SU-DHL-6 (cell line): ENCODE measurements around the gene STAM.

Experiments
- H2AFZ ChIP-seq: fragments of 200-600 bp; sonication (generic); 2 replicates; pipeline ENCODE4 v1.6.1; 2014; ENCODE audit warnings: low read depth, mild to moderate bottlenecking, moderate library complexity, mixed read lengths, antibody characterized with exemption, low read length; ENCODE audit not compliant: severe bottlenecking
- H3F3A ChIP-seq: fragments of 200-600 bp; shearing (Covaris generic); 2 replicates; pipeline ENCODE4 v1.6.0; 2016; ENCODE audit warnings: antibody characterized with exemption, mild to moderate bottlenecking; ENCODE audit not compliant: insufficient read depth
- H3K27ac ChIP-seq: fragments of 200-600 bp; sonication (generic); 2 replicates; pipeline ENCODE4 v1.5.1; 2016; ENCODE audit warnings: low read depth, mild to moderate bottlenecking, low read length, moderate library complexity, mixed read lengths
- H3K27me3 ChIP-seq: fragments of 200-600 bp; sonication (generic), shearing (Covaris generic); 2 replicates; pipeline ENCODE4 v1.6.0; 2014; ENCODE audit warnings: mild to moderate bottlenecking, low read length
- H3K36me3 ChIP-seq: fragments of 200-600 bp; sonication (generic); 2 replicates; pipeline ENCODE4 v1.6.1; 2014; ENCODE audit warnings: mild to moderate bottlenecking, low read length, mixed read lengths
- H3K4me2 ChIP-seq: fragments of 300-600, 200-600 bp; shearing (Covaris generic), sonication (generic); 2 replicates; pipeline ENCODE4 v1.6.0; 2014; ENCODE audit warnings: low read length, low read depth, mild to moderate bottlenecking; ENCODE audit not compliant: poor library complexity, severe bottlenecking
- H3K4me3 ChIP-seq: fragments of 200-600 bp; sonication (generic); 2 replicates; pipeline ENCODE4 v1.5.1; 2014; ENCODE audit warnings: antibody characterized with exemption, low read length, mild to moderate bottlenecking, mixed read lengths; ENCODE audit not compliant: insufficient read depth, poor library complexity, severe bottlenecking
- H3K79me2 ChIP-seq: fragments of 200-600 bp; sonication (generic); 2 replicates; pipeline ENCODE4 v1.6.1; 2014; ENCODE audit warnings: mild to moderate bottlenecking, low read length, moderate library complexity; ENCODE audit not compliant: insufficient read depth
- H3K9ac ChIP-seq: fragments of 200-600 bp; sonication (generic); 2 replicates; pipeline ENCODE4 v1.7.0; 2014; ENCODE audit warnings: mild to moderate bottlenecking, low read length
- H3K9me2 ChIP-seq: fragments of 200-600 bp; sonication (generic); replicated peaks from 2 replicates; pipeline ENCODE4 v1.6.1; 2014; ENCODE audit warnings: low read length; ENCODE audit not compliant: insufficient read depth
- H3K9me3 ChIP-seq: fragments of 200-600 bp; sonication (generic); 2 replicates; pipeline ENCODE4 v1.6.1; 2014; ENCODE audit warnings: low read length, mixed read lengths; ENCODE audit not compliant: insufficient read depth
- H4K20me1 ChIP-seq: fragments of 200-600 bp; sonication (generic); 2 replicates; pipeline ENCODE4 v1.6.1; 2014; ENCODE audit warnings: low read depth, mild to moderate bottlenecking, antibody characterized with exemption, low read length, moderate library complexity, mixed read lengths
- CTCF ChIP-seq: fragments of 200-600 bp; sonication (generic); IDR thresholded peaks from one replicate; pipeline ENCODE4 v1.5.1; 2017; ENCODE audit warnings: antibody characterized with exemption, mild to moderate bottlenecking, low read length, moderate library complexity; ENCODE audit not compliant: insufficient read depth, poor library complexity, severe bottlenecking
- EZH2phosphoT487 ChIP-seq: fragments of 200-600 bp; sonication (generic), shearing (Covaris generic); conservative IDR thresholded peaks from 2 replicates; pipeline ENCODE4 v1.6.1; 2018; ENCODE audit warnings: mild to moderate bottlenecking, antibody characterized with exemption, low read length, moderate library complexity, mixed read lengths

Gene STAM

GRCh38 chr10:17649836-17650235 lies 5.9 kb downstream of the STAM start:
- Histone ChIP-seq H3K27me3 (no peaks in the 10 kb centered on the region), H3K79me2 (peaks cover 97% of the 10 kb centered on the region), H3K27ac (no peak overlapping the region), H3K4me3 (no peak overlapping the region), H3K9me2 (no peaks in the 10 kb centered on the region), H3F3A (no peaks in the 10 kb centered on the region; the same call in 1 of the 2 replicates), H3K9me3 (peaks cover 11% of the 10 kb centered on the region; the same call in 1 of the 2 replicates), H4K20me1 (0 out of 2 replicates have a peak, but pooled peaks cover 2% of the 10 kb centered on the region), H3K36me3 (peaks cover 13% of the 10 kb centered on the region), H3K9ac (no peak overlapping the region), H2AFZ (no peak overlapping the region), H3K4me2 (no peak overlapping the region)
- no peak for TF ChIP-seq CTCF
- no peak for TF ChIP-seq EZH2phosphoT487

- H3K9ac ChIP-seq = no peak overlapping the region
- no peak overlapping the region for H2AFZ ChIP-seq
- no peak overlapping the region for H3K27ac ChIP-seq
- H3K36me3 ChIP-seq = peaks cover 13% of the 10 kb centered on the region
- no peak overlapping the region for H3K4me2 ChIP-seq
- H3K9me3 ChIP-seq = peaks cover 11% of the 10 kb centered on the region; the same call in 1 of the 2 replicates
- no peaks in the 10 kb centered on the region for H3K27me3 ChIP-seq
- H4K20me1 ChIP-seq = 0 out of 2 replicates have a peak, but pooled peaks cover 8% of the 10 kb centered on the region
- no peaks in the 10 kb centered on the region for H3K9me2 ChIP-seq
- H3K79me2 ChIP-seq = peaks cover 97% of the 10 kb centered on the region
- no peaks in the 10 kb centered on the region; the same call in 1 of the 2 replicates for H3F3A ChIP-seq
- no peak for TF ChIP-seq EZH2phosphoT487
- no peak overlapping the region for H3K4me3 ChIP-seq
These were observed 6.5 kb downstream of the STAM start for GRCh38 chr10:17650416-17650815.

GRCh38 chr10:17651896-17652295 lies 7.9 kb downstream of the STAM start:
- TF ChIP-seq CTCF (no peak), EZH2phosphoT487 (no peak)
- Histone ChIP-seq H3K79me2 (peaks cover 97% of the 10 kb centered on the region), H3K9me3 (peaks cover 11% of the 10 kb centered on the region; the same call in 1 of the 2 replicates), H3K4me3 (no peak overlapping the region), H3K9me2 (no peaks in the 10 kb centered on the region), H3K27ac (no peak overlapping the region), H3K4me2 (no peak overlapping the region), H3K36me3 (peaks cover 13% of the 10 kb centered on the region), H3K9ac (no peak overlapping the region), H4K20me1 (0 out of 2 replicates have a peak, but pooled peaks cover 8% of the 10 kb centered on the region), H3F3A (no peaks in the 10 kb centered on the region; the same call in 1 of the 2 replicates), H2AFZ (no peak overlapping the region), H3K27me3 (no peaks in the 10 kb centered on the region)

GRCh38 chr10:17652585-17652984 lies 8.6 kb downstream of the STAM start:
- Histone ChIP-seq H3K9me2 (no peaks in the 10 kb centered on the region), H3F3A (no peaks in the 10 kb centered on the region), H3K79me2 (peaks cover 96% of the 10 kb centered on the region), H3K4me3 (no peak overlapping the region), H3K9ac (no peak overlapping the region), H3K36me3 (peaks cover 13% of the 10 kb centered on the region), H2AFZ (no peak overlapping the region), H3K4me2 (no peak overlapping the region), H3K27ac (no peak overlapping the region), H3K9me3 (peaks cover 11% of the 10 kb centered on the region; the same call in 1 of the 2 replicates), H4K20me1 (0 out of 2 replicates have a peak, but pooled peaks cover 8% of the 10 kb centered on the region), H3K27me3 (no peaks in the 10 kb centered on the region)
- TF ChIP-seq CTCF = no peak
